ENCODE measurements around the gene FAR2. TPM values are rescaled to one million over a fixed set of nuclear protein-coding genes. Genes with fewer than 3 reads are reported as not detected.

FAR2 gene
- total RNA-seq, 1 donor from 2014 or later, result 6.9 TPM

DNA sequence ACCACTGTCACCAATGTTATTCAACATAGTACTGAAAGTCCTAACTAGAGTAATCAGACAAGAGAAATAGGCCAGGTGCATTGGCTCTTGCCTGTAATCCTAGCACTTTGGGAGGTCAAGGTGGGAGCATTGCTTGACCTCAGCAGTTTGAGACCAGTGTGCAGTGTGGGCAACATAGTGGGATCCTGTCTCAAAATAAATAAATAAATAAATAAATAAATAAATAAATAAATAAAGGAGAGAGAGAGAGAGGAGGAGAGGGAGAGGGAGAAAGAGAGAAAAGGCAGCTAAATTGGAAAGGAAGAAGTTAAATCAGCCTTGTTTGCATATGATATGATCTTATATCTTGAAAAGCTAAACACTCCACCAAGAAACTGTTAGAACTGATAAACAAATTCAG is 115.3 kb downstream of the FAR2 start:
- H3K4me3 Mint-ChIP-seq (ENCODE audit: unreplicated experiment), result no peak overlapping the region
- H3K27me3 Mint-ChIP-seq (ENCODE audit: unreplicated experiment), result peaks cover 1% of the 10 kb centered on the region
- DNase-seq, result no peak
- TF ChIP-seq, protein P1, sequence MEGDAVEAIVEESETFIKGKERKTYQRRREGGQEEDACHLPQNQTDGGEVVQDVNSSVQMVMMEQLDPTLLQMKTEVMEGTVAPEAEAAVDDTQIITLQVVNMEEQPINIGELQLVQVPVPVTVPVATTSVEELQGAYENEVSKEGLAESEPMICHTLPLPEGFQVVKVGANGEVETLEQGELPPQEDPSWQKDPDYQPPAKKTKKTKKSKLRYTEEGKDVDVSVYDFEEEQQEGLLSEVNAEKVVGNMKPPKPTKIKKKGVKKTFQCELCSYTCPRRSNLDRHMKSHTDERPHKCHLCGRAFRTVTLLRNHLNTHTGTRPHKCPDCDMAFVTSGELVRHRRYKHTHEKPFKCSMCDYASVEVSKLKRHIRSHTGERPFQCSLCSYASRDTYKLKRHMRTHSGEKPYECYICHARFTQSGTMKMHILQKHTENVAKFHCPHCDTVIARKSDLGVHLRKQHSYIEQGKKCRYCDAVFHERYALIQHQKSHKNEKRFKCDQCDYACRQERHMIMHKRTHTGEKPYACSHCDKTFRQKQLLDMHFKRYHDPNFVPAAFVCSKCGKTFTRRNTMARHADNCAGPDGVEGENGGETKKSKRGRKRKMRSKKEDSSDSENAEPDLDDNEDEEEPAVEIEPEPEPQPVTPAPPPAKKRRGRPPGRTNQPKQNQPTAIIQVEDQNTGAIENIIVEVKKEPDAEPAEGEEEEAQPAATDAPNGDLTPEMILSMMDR (IDR thresholded peaks at IDR 0.05; ENCODE audit: partially characterized antibody, unreplicated experiment), result no peak
- no peak overlapping the region for H3K27ac Mint-ChIP-seq (ENCODE audit: unreplicated experiment)
- no peaks in the 10 kb centered on the region for H3K4me1 Mint-ChIP-seq (ENCODE audit: low read depth, unreplicated experiment)
- peaks cover 4% of the 10 kb centered on the region for H3K9me3 Mint-ChIP-seq (ENCODE audit: unreplicated experiment)
- H3K36me3 Mint-ChIP-seq (ENCODE audit: unreplicated experiment), result peaks cover 25% of the 10 kb centered on the region

DNA sequence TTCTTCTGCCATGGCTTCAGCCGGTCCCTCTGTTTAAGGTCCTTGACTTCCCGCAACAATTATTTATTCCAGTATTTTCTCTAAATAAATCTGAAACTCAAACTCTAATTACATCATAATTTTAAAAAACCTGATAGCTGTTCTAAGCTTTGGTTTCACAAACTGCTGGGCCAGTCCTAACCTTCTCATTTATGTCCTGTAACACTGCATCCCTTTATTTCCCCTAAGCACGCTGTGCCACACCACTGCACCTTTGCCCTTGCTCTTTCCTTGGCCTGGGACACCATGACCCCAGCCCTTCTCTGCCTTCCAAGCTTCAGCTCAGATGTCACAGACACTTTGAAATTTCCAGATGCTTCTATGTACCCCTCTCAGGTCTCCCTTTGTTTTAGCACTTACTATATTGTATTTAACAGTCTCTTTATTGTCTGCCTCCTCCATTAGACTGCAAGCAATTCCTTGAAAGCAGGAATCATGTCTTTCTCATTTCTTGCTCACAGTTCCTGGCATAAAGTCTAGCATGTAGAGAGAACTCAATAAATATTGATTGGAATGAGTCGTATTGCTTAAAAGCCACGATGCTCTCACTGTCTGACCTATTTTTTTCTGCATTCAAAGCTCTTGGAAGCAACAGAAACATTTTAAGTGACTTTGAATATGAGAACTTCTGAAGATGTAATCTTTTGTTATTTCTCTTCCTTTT is 120.8 kb downstream of the FAR2 start:
- TF ChIP-seq, protein P1 (IDR thresholded peaks at IDR 0.05; ENCODE audit: partially characterized antibody, unreplicated experiment), result no peak
- DNase-seq, result no peak
- Mint-ChIP-seq H3K4me3 (ENCODE audit: unreplicated experiment) (no peak overlapping the region), H3K27ac (ENCODE audit: unreplicated experiment) (peak overlapping the region; percentile 10), H3K9me3 (ENCODE audit: unreplicated experiment) (peaks cover 1% of the 10 kb centered on the region), H3K27me3 (ENCODE audit: unreplicated experiment) (no peaks in the 10 kb centered on the region), H3K4me1 (ENCODE audit: low read depth, unreplicated experiment) (peaks cover 12% of the 10 kb centered on the region), H3K36me3 (ENCODE audit: unreplicated experiment) (no peaks in the 10 kb centered on the region)

DNA sequence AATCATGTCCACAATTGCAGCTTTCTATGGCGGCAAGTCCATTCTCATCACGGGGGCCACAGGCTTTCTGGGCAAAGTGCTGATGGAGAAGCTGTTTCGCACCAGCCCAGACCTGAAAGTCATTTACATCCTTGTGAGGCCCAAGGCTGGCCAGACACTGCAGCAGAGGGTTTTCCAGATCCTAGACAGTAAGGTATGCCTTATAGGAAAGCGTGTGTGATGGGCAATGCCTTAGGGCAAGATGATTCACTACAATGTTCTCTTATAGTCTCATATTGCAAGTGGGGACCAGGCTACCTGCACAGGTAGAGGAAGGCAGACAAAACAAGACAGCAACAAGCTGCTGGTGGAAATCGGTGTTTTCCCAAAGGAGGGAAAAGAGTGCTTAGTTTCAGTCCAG is 121.4 kb downstream of the FAR2 start:
- no peak for DNase-seq
- no peak overlapping the region for H3K27ac Mint-ChIP-seq (ENCODE audit: unreplicated experiment)
- H3K36me3 Mint-ChIP-seq (ENCODE audit: unreplicated experiment), result no peaks in the 10 kb centered on the region
- peaks cover 1% of the 10 kb centered on the region for H3K9me3 Mint-ChIP-seq (ENCODE audit: unreplicated experiment)
- peaks cover 12% of the 10 kb centered on the region for H3K4me1 Mint-ChIP-seq (ENCODE audit: low read depth, unreplicated experiment)
- H3K4me3 Mint-ChIP-seq (ENCODE audit: unreplicated experiment), result no peak overlapping the region
- no peaks in the 10 kb centered on the region for H3K27me3 Mint-ChIP-seq (ENCODE audit: unreplicated experiment)
- TF ChIP-seq, protein P1 (IDR thresholded peaks at IDR 0.05; ENCODE audit: partially characterized antibody, unreplicated experiment), result no peak

DNA sequence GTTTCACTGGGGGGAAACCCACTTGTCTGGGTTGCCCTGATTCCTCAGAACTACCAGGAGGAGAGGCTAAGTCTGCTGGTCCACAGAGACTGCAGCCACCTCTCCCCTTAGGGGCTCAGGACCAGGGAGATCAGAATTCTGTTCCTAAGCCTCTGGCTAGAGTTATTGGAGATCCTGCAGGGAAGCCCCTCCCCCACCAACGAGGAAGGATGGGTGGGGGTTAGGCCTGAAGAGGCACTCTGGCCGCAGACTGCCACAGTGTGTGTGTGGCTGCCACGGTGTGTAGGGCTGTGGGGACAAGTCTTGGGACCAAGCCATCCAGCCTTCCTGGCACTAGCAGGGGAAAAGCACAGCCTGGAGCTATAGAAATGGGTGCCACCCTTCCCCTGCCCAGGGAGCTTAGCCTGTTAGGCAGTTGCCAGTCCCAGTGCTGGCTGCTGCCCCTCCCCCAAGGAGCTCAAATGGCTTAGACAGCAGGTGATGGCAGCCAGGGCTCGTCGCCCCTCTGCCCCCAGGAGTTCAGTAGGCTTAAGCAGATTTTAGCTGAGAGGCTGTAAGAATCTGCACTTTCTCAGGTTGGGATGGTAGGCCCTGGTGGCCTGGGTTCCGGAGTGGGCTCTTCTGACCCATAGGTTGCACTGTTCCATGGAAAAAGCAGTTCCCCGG is 124.2 kb downstream of the FAR2 start:
- H3K9me3 Mint-ChIP-seq (ENCODE audit: unreplicated experiment), result peaks cover 1% of the 10 kb centered on the region
- no peak overlapping the region for H3K4me3 Mint-ChIP-seq (ENCODE audit: unreplicated experiment)
- TF ChIP-seq, protein P1 (IDR thresholded peaks at IDR 0.05; ENCODE audit: partially characterized antibody, unreplicated experiment), result no peak
- no peaks in the 10 kb centered on the region for H3K36me3 Mint-ChIP-seq (ENCODE audit: unreplicated experiment)
- H3K27me3 Mint-ChIP-seq (ENCODE audit: unreplicated experiment), result no peaks in the 10 kb centered on the region
- H3K4me1 Mint-ChIP-seq (ENCODE audit: low read depth, unreplicated experiment), result peaks cover 12% of the 10 kb centered on the region
- DNase-seq, result no peak
- no peak overlapping the region for H3K27ac Mint-ChIP-seq (ENCODE audit: unreplicated experiment)

DNA sequence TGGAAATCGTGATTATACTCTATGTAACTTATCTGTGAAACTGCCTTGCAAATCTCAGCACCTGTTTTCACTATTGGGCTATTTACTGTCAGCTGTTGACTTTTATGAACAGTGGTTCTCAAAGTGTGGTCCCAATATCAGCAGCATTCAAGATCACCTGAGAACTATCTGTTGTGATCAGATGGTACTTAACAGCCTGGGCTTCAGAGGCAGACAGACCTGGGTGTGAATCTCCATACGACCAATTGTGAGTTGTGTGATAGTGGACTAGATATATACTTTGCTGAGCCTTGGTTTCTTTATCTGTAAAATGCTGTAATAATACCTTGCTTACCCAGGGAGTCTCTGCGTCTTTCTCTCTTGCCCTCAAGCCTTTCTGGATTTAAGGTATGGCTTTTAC is 126.8 kb downstream of the FAR2 start:
- Mint-ChIP-seq H3K4me1 (ENCODE audit: low read depth, unreplicated experiment) (peaks cover 7% of the 10 kb centered on the region), H3K9me3 (ENCODE audit: unreplicated experiment) (peaks cover 1% of the 10 kb centered on the region), H3K27me3 (ENCODE audit: unreplicated experiment) (no peaks in the 10 kb centered on the region), H3K27ac (ENCODE audit: unreplicated experiment) (no peak overlapping the region), H3K36me3 (ENCODE audit: unreplicated experiment) (no peaks in the 10 kb centered on the region), H3K4me3 (ENCODE audit: unreplicated experiment) (no peak overlapping the region)
- TF ChIP-seq, protein P1 (IDR thresholded peaks at IDR 0.05; ENCODE audit: partially characterized antibody, unreplicated experiment), result no peak
- no peak for DNase-seq
